ENCODE results near the gene RHOJ. TPM values are rescaled to one million over a fixed set of nuclear protein-coding genes. Genes with fewer than 3 reads are reported as not detected.

Gene RHOJ
- total and polyA plus RNA-seq, 2 experiments from 2014 or later: 0.17 TPM; not detected in 1

DNA sequence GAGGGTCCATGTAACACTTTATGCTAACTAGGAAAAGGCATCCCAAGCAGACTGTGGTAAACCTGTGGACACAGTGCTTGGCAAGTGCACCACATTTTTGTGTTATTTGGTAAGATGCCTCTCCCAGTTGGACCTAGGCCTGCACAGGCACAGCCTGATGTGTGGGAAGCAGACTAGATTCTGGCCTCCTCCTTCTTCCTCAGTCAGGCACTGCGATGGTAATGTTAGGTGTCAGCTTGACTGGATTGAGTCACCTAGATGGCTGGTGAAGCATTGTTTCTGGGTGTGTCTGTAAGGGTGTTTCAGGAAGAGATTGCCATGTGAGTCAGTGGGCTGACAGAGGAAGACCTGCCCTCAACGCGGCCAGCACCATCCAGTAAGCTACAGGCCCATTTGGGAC, 25.3 kb upstream of the RHOJ start (continued):
- TF ChIP-seq, protein P1, sequence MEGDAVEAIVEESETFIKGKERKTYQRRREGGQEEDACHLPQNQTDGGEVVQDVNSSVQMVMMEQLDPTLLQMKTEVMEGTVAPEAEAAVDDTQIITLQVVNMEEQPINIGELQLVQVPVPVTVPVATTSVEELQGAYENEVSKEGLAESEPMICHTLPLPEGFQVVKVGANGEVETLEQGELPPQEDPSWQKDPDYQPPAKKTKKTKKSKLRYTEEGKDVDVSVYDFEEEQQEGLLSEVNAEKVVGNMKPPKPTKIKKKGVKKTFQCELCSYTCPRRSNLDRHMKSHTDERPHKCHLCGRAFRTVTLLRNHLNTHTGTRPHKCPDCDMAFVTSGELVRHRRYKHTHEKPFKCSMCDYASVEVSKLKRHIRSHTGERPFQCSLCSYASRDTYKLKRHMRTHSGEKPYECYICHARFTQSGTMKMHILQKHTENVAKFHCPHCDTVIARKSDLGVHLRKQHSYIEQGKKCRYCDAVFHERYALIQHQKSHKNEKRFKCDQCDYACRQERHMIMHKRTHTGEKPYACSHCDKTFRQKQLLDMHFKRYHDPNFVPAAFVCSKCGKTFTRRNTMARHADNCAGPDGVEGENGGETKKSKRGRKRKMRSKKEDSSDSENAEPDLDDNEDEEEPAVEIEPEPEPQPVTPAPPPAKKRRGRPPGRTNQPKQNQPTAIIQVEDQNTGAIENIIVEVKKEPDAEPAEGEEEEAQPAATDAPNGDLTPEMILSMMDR (conservative IDR thresholded peaks at IDR 0.05; ENCODE audit: low read depth in 2 of 2): no peak
- TF ChIP-seq STAT1 (IDR thresholded peaks at IDR 0.05; ENCODE audit: unreplicated experiment): no peak
- no peak for TF ChIP-seq CREB1 (CRISPR knock-in tag; IDR thresholded peaks at IDR 0.05; ENCODE audit: low read depth)
- no peak for TF ChIP-seq POLR2AphosphoS5 (IDR thresholded peaks at IDR 0.05; ENCODE audit: low read depth)
- no peak for TF ChIP-seq JUNB (IDR thresholded peaks at IDR 0.05; ENCODE audit: unreplicated experiment)
- TF ChIP-seq, protein P2, sequence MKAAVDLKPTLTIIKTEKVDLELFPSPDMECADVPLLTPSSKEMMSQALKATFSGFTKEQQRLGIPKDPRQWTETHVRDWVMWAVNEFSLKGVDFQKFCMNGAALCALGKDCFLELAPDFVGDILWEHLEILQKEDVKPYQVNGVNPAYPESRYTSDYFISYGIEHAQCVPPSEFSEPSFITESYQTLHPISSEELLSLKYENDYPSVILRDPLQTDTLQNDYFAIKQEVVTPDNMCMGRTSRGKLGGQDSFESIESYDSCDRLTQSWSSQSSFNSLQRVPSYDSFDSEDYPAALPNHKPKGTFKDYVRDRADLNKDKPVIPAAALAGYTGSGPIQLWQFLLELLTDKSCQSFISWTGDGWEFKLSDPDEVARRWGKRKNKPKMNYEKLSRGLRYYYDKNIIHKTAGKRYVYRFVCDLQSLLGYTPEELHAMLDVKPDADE (IDR thresholded peaks at IDR 0.05): no peak
- no peak for TF ChIP-seq EZH2phosphoT487 (IDR thresholded peaks at IDR 0.05; ENCODE audit: unreplicated experiment)

DNA sequence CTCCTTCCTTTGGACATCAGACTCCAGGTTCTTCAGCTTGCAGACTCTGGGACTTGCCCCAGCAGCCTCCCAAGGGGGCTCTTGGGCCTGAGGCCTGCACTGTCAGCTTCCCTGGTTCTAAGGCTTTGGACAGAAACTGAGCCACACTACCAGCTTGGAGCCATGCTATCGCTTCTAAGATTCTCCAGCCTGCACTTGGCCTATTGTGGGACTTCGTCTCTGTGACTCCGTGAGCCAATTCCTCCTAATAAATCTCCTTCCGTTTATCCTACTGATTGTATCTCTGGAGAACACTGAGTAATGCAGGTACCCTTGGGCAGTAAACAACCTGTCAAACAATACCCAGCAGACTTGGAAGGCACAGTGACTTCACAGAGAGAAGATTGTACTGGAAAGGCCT, 24.9 kb upstream of the RHOJ start:
- Histone ChIP-seq H3K79me2 (replicated peaks; ENCODE audit: insufficient read depth) (no peaks in the 10 kb centered on the region), H3K4me3 (no peak overlapping the region), H3K27ac (ENCODE audit: low read depth) (no peak overlapping the region), H3F3A (replicated peaks; ENCODE audit: low read depth) (no peaks in the 10 kb centered on the region), H3K27me3 (ENCODE audit: insufficient read depth) (no peaks in the 10 kb centered on the region), H3K4me1 (ENCODE audit: insufficient read depth) (no peaks in the 10 kb centered on the region), H3K9me2 (ENCODE audit: insufficient read depth) (no peaks in the 10 kb centered on the region; the same call in 1 of the 2 replicates), H4K20me1 (replicated peaks; ENCODE audit: insufficient read depth) (no peaks in the 10 kb centered on the region), H3K36me3 (ENCODE audit: insufficient read depth) (no peaks in the 10 kb centered on the region), H3K4me2 (no peak overlapping the region), H2AFZ (no peak overlapping the region)
- Mint-ChIP-seq H3K27me3 (ENCODE audit: insufficient read depth, low read depth, poor library complexity) (no peaks in the 10 kb centered on the region), H3K27ac (no peak overlapping the region), H3K36me3 (ENCODE audit: low read depth) (no peaks in the 10 kb centered on the region; the same call in 2 of the 3 replicates), H3K4me1 (no peaks in the 10 kb centered on the region; the same call in 2 of the 3 replicates), H3K4me3 (no peak overlapping the region), H3K9me3 (no peaks in the 10 kb centered on the region)
- ATAC-seq (no peak), DNase-seq (ENCODE audit: low spot score) (no peak)
- TF ChIP-seq ZNF331 (CRISPR knock-in tag; IDR thresholded peaks at IDR 0.05; ENCODE audit: low read depth) (no peak), NANOG (IDR thresholded peaks at IDR 0.05; ENCODE audit: borderline replicate concordance) (no peak), POLR2AphosphoS5 (IDR thresholded peaks at IDR 0.05; ENCODE audit: low read depth) (no peak)
- TF ChIP-seq, protein P2 (IDR thresholded peaks at IDR 0.05): no peak

DNA sequence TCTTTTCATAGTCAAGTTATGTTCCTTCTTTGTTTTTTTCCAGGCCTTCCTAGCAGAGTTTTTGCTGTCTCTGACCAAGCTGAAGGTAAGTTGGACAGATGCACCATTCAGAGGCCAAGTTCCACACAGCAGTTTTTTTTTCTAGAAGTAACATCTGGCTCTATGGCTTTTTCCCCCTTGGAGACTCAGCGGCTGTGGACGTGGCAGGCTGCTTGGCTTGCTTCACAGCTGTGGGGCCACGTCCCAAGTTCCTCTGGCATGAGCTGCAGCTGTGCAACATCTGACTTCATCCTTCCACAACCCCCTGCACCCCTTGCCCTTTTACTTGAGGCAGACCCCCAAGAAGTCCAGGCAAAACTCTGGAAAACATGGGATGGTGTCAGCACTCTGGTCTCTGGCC, 24.2 kb upstream of the RHOJ start:
- Histone ChIP-seq H3K36me3 (ENCODE audit: insufficient read depth) (no peaks in the 10 kb centered on the region), H3K4me2 (no peak overlapping the region), H3K27me3 (ENCODE audit: insufficient read depth) (no peaks in the 10 kb centered on the region), H3F3A (replicated peaks; ENCODE audit: low read depth) (no peaks in the 10 kb centered on the region), H3K9me2 (ENCODE audit: insufficient read depth) (no peaks in the 10 kb centered on the region; the same call in 1 of the 2 replicates), H3K4me3 (no peak overlapping the region), H4K20me1 (replicated peaks; ENCODE audit: insufficient read depth) (no peaks in the 10 kb centered on the region), H2AFZ (no peak overlapping the region), H3K4me1 (ENCODE audit: insufficient read depth) (no peaks in the 10 kb centered on the region), H3K27ac (ENCODE audit: low read depth) (no peak overlapping the region), H3K79me2 (replicated peaks; ENCODE audit: insufficient read depth) (no peaks in the 10 kb centered on the region)
- TF ChIP-seq, protein P2 (IDR thresholded peaks at IDR 0.05): no peak
- no peak for TF ChIP-seq CREB1 (CRISPR knock-in tag; IDR thresholded peaks at IDR 0.05; ENCODE audit: low read depth)
- Mint-ChIP-seq H3K4me1 (no peaks in the 10 kb centered on the region; the same call in 2 of the 3 replicates), H3K4me3 (no peak overlapping the region), H3K27me3 (ENCODE audit: insufficient read depth, low read depth, poor library complexity) (no peaks in the 10 kb centered on the region), H3K27ac (no peak overlapping the region), H3K9me3 (no peaks in the 10 kb centered on the region), H3K36me3 (ENCODE audit: low read depth) (no peaks in the 10 kb centered on the region; the same call in 2 of the 3 replicates)
- ATAC-seq (no peak), DNase-seq (ENCODE audit: low spot score) (no peak)
